ENCODE results near the gene TRIM59.

TRIM59 gene

GRCh38 chr3:160403028-160403545, 46.5 kb downstream of the TRIM59 start:
- no peak overlapping the region for H4K8ac ChIP-seq (ENCODE audit: low read depth, low read length)
- H3K79me2 ChIP-seq (ENCODE audit: control insufficient read depth, insufficient read depth, low read length, poor library complexity) = peaks cover 19% of the 10 kb centered on the region

GRCh38 chr3:160402221-160403027, 47.2 kb downstream of the TRIM59 start:
- Histone ChIP-seq H3K4me2 (ENCODE audit: low read length) (no peak overlapping the region), H3K9me3 (ENCODE audit: insufficient read depth, low read depth, low read length) (no peaks in the 10 kb centered on the region), H3K9ac (ENCODE audit: low read length) (no peak overlapping the region), H2AFZ (ENCODE audit: insufficient read depth, low read length, poor library complexity) (no peak overlapping the region), H3K4me3 (ENCODE audit: low read depth, low read length) (no peak overlapping the region), H3K14ac (ENCODE audit: low read length) (no peak overlapping the region), H2BK12ac (ENCODE audit: low read length) (no peak overlapping the region), H2BK120ac (ENCODE audit: insufficient read depth, low read length, poor library complexity) (no peak overlapping the region), H2BK5ac (ENCODE audit: low read depth, low read length, poor library complexity) (no peak overlapping the region), H3K79me1 (ENCODE audit: low read length) (peaks cover 13% of the 10 kb centered on the region), H3K79me2 (ENCODE audit: control insufficient read depth, insufficient read depth, low read length, poor library complexity) (peaks cover 19% of the 10 kb centered on the region), H4K91ac (ENCODE audit: low read depth, low read length) (no peak overlapping the region), H3K4me1 (ENCODE audit: control insufficient read depth in 1 of 2, insufficient read depth in 2 of 2, low read length in 2 of 2) (no peaks in the 10 kb centered on the region), H3K36me3 (ENCODE audit: control insufficient read depth in 1 of 2, insufficient read depth in 2 of 2, low read length in 2 of 2) (peaks cover 3% of the 10 kb centered on the region in 2 experiments), H3K18ac (ENCODE audit: low read length) (no peak overlapping the region), H4K12ac (ENCODE audit: low read depth, low read length) (no peak overlapping the region), H3K27me3 (ENCODE audit: insufficient read depth, low read length) (no peaks in the 10 kb centered on the region), H4K8ac (ENCODE audit: low read depth, low read length) (no peak overlapping the region), H3K27ac (ENCODE audit: low read depth, low read length) (no peak overlapping the region), H3K23ac (ENCODE audit: low read length) (no peak overlapping the region), H3K4ac (ENCODE audit: low read depth, low read length) (no peak overlapping the region), H2AK5ac (ENCODE audit: low read length) (no peak overlapping the region)
- no CpG with 5 or more reads among the region's 11 CpGs for WGBS (ENCODE audit: extremely low coverage, insufficient coverage, insufficient read length)
- DNase-seq = no peak

More at GRCh38 chr3:160403028-160403545, 46.5 kb downstream of the TRIM59 start:
- Histone ChIP-seq H3K9me3 (ENCODE audit: insufficient read depth, low read depth, low read length) (no peaks in the 10 kb centered on the region), H2AFZ (ENCODE audit: insufficient read depth, low read length, poor library complexity) (no peak overlapping the region), H3K23ac (ENCODE audit: low read length) (no peak overlapping the region), H3K27ac (ENCODE audit: low read depth, low read length) (no peak overlapping the region), H2BK120ac (ENCODE audit: insufficient read depth, low read length, poor library complexity) (no peak overlapping the region), H2BK5ac (ENCODE audit: low read depth, low read length, poor library complexity) (no peak overlapping the region), H3K9ac (ENCODE audit: low read length) (no peak overlapping the region), H2AK5ac (ENCODE audit: low read length) (no peak overlapping the region), H3K4me3 (ENCODE audit: low read depth, low read length) (no peak overlapping the region), H3K79me1 (ENCODE audit: low read length) (peaks cover 13% of the 10 kb centered on the region), H3K14ac (ENCODE audit: low read length) (no peak overlapping the region), H3K4me1 (ENCODE audit: control insufficient read depth in 1 of 2, insufficient read depth in 2 of 2, low read length in 2 of 2) (no peaks in the 10 kb centered on the region), H3K4ac (ENCODE audit: low read depth, low read length) (no peak overlapping the region), H3K4me2 (ENCODE audit: low read length) (no peak overlapping the region), H4K12ac (ENCODE audit: low read depth, low read length) (no peak overlapping the region), H2BK12ac (ENCODE audit: low read length) (no peak overlapping the region), H3K18ac (ENCODE audit: low read length) (no peak overlapping the region), H3K36me3 (ENCODE audit: control insufficient read depth in 1 of 2, insufficient read depth in 2 of 2, low read length in 2 of 2) (peaks cover 3% of the 10 kb centered on the region in 2 experiments), H3K27me3 (ENCODE audit: insufficient read depth, low read length) (no peaks in the 10 kb centered on the region), H4K91ac (ENCODE audit: low read depth, low read length) (no peak overlapping the region)
- WGBS (ENCODE audit: extremely low coverage, insufficient coverage, insufficient read length) = no CpG with 5 or more reads among the region's 2 CpGs
- no peak for DNase-seq

- Histone ChIP-seq H4K12ac (ENCODE audit: low read depth, low read length) (no peak overlapping the region), H2BK120ac (ENCODE audit: insufficient read depth, low read length, poor library complexity) (no peak overlapping the region), H3K36me3 (ENCODE audit: control insufficient read depth in 1 of 2, insufficient read depth in 2 of 2, low read length in 2 of 2) (no peaks in the 10 kb centered on the region), H2BK5ac (ENCODE audit: low read depth, low read length, poor library complexity) (no peak overlapping the region), H3K27me3 (ENCODE audit: insufficient read depth, low read length) (no peaks in the 10 kb centered on the region), H3K9me3 (ENCODE audit: insufficient read depth, low read depth, low read length) (no peaks in the 10 kb centered on the region), H3K27ac (ENCODE audit: low read depth, low read length) (no peak overlapping the region), H2AK5ac (ENCODE audit: low read length) (no peak overlapping the region), H3K9ac (ENCODE audit: low read length) (peak overlapping the region; percentile 24), H2BK12ac (ENCODE audit: low read length) (no peak overlapping the region), H3K18ac (ENCODE audit: low read length) (no peak overlapping the region), H3K4me1 (ENCODE audit: control insufficient read depth in 1 of 2, insufficient read depth in 2 of 2, low read length in 2 of 2) (no peaks in the 10 kb centered on the region), H3K4me2 (ENCODE audit: low read length) (peak overlapping the region; percentile 84), H3K4ac (ENCODE audit: low read depth, low read length) (peak overlapping the region; percentile 95), H4K91ac (ENCODE audit: low read depth, low read length) (no peak overlapping the region), H3K23ac (ENCODE audit: low read length) (no peak overlapping the region), H3K79me1 (ENCODE audit: low read length) (peaks cover 13% of the 10 kb centered on the region), H3K79me2 (ENCODE audit: control insufficient read depth, insufficient read depth, low read length, poor library complexity) (peaks cover 19% of the 10 kb centered on the region), H4K8ac (ENCODE audit: low read depth, low read length) (no peak overlapping the region), H3K4me3 (ENCODE audit: low read depth, low read length) (no peak overlapping the region), H3K14ac (ENCODE audit: low read length) (no peak overlapping the region), H2AFZ (ENCODE audit: insufficient read depth, low read length, poor library complexity) (no peak overlapping the region)
- no CpG with 5 or more reads among the region's 16 CpGs for WGBS (ENCODE audit: extremely low coverage, insufficient coverage, insufficient read length)
- DNase-seq = peak in 1 of 2 donors; percentile 18
Measured at GRCh38 chr3:160401291-160402095, 48.1 kb downstream of the TRIM59 start.

GRCh38 chr3:160400702-160401150, 48.9 kb downstream of the TRIM59 start:
- no peaks in the 10 kb centered on the region for H3K4me1 ChIP-seq (ENCODE audit: control insufficient read depth in 1 of 2, insufficient read depth in 2 of 2, low read length in 2 of 2)
- H3K9ac ChIP-seq (ENCODE audit: low read length) = peak overlapping the region; percentile 93
- H3K4me2 ChIP-seq (ENCODE audit: low read length) = peak overlapping the region; percentile 84
- H3K18ac ChIP-seq (ENCODE audit: low read length) = peak overlapping the region; percentile 33
- no peak overlapping the region for H3K23ac ChIP-seq (ENCODE audit: low read length)
- peak overlapping the region; percentile 39 for H4K91ac ChIP-seq (ENCODE audit: low read depth, low read length)
- H2BK12ac ChIP-seq (ENCODE audit: low read length) = no peak overlapping the region
- peak overlapping the region; percentile 56 for H2AK5ac ChIP-seq (ENCODE audit: low read length)
- no CpG with 5 or more reads among the region's 51 CpGs for WGBS (ENCODE audit: extremely low coverage, insufficient coverage, insufficient read length)
- H2BK5ac ChIP-seq (ENCODE audit: low read depth, low read length, poor library complexity) = peak overlapping the region; percentile 86
- peaks cover 19% of the 10 kb centered on the region for H3K79me2 ChIP-seq (ENCODE audit: control insufficient read depth, insufficient read depth, low read length, poor library complexity)
- H3K4me3 ChIP-seq (ENCODE audit: low read depth, low read length) = peak overlapping the region; percentile 90
- peak overlapping the region; percentile 82 for H4K8ac ChIP-seq (ENCODE audit: low read depth, low read length)
- peak overlapping the region; percentile 84 for H3K14ac ChIP-seq (ENCODE audit: low read length)
- H3K9me3 ChIP-seq (ENCODE audit: insufficient read depth, low read depth, low read length) = no peaks in the 10 kb centered on the region
- DNase-seq = peak; percentile 33 to 61
- peak overlapping the region; percentile 54 for H4K12ac ChIP-seq (ENCODE audit: low read depth, low read length)
- H2AFZ ChIP-seq (ENCODE audit: insufficient read depth, low read length, poor library complexity) = peak overlapping the region; percentile 30
- peak overlapping the region; percentile 58 for H2BK120ac ChIP-seq (ENCODE audit: insufficient read depth, low read length, poor library complexity)
- no peaks in the 10 kb centered on the region for H3K27me3 ChIP-seq (ENCODE audit: insufficient read depth, low read length)
- peak overlapping the region; percentile 86 for H3K27ac ChIP-seq (ENCODE audit: low read depth, low read length)
- H3K79me1 ChIP-seq (ENCODE audit: low read length) = peaks cover 13% of the 10 kb centered on the region
- H3K36me3 ChIP-seq (ENCODE audit: control insufficient read depth in 1 of 2, insufficient read depth in 2 of 2, low read length in 2 of 2) = no peaks in the 10 kb centered on the region
- peak overlapping the region; percentile 91 for H3K4ac ChIP-seq (ENCODE audit: low read depth, low read length)

Data from trophoblast cell (in vitro differentiated cells and primary cell).